HUES48 (cell line): ENCODE data around the gene GAL3ST2.
"Not testable (repeated sequence)": the region's sequence is repeated elsewhere in the genome, so short reads cannot be mapped to it uniquely, and the experiment has no call there.

Experiments used
- H3K27ac ChIP-seq: one replicate; pipeline ENCODE4 v1.7.0; 2013; ENCODE audit warnings: low read depth, low read length, inconsistent platforms
- H3K27me3 ChIP-seq: 2 replicates; pipeline ENCODE4 v1.6.1; 2013; ENCODE audit warnings: mild to moderate bottlenecking, low read length; ENCODE audit not compliant: control insufficient read depth, insufficient read depth
- H3K36me3 ChIP-seq: 2 replicates; pipeline ENCODE4 v1.6.1; 2013; ENCODE audit warnings: low read length; ENCODE audit not compliant: control insufficient read depth, insufficient read depth
- H3K4me1 ChIP-seq: 2 replicates; pipeline ENCODE4 v1.6.1; 2013; ENCODE audit warnings: mild to moderate bottlenecking, low read length; ENCODE audit not compliant: control insufficient read depth, insufficient read depth
- H3K4me3 ChIP-seq: 2 replicates; pipeline ENCODE4 v1.5.1; 2013; ENCODE audit warnings: mild to moderate bottlenecking, low read depth, low read length
- H3K9ac ChIP-seq: 2 replicates; pipeline ENCODE4 v1.6.1; 2013; ENCODE audit warnings: mild to moderate bottlenecking, low read depth, low read length, moderate library complexity
- H3K9me3 ChIP-seq: 2 replicates; pipeline ENCODE4 v1.6.1; 2013; ENCODE audit warnings: low read length; ENCODE audit not compliant: control insufficient read depth, insufficient read depth

The GAL3ST2 gene

GRCh38 chr2:241738040-241738686 lies 38.5 kb upstream of the GAL3ST2 start:
- H3K4me1 ChIP-seq = no peaks in the 10 kb centered on the region
- no peak overlapping the region for H3K27ac ChIP-seq
- H3K9ac ChIP-seq = no peak overlapping the region
- H3K4me3 ChIP-seq = no peak overlapping the region
- peaks cover 9% of the 10 kb centered on the region; the same call in 1 of the 2 replicates for H3K27me3 ChIP-seq
- no peaks in the 10 kb centered on the region for H3K9me3 ChIP-seq
- no peaks in the 10 kb centered on the region for H3K36me3 ChIP-seq

- Histone ChIP-seq H3K4me1 (no peaks in the 10 kb centered on the region), H3K4me3 (no peak overlapping the region)
Observed at GRCh38 chr2:241739177-241739576, 37.4 kb upstream of the GAL3ST2 start.

GRCh38 chr2:241739651-241740050 lies 37.0 kb upstream of the GAL3ST2 start:
- H3K9ac ChIP-seq = no peak overlapping the region
- no peaks in the 10 kb centered on the region for H3K4me1 ChIP-seq
- H3K27ac ChIP-seq = no peak overlapping the region
- no peak overlapping the region for H3K4me3 ChIP-seq
- H3K27me3 ChIP-seq = no peaks in the 10 kb centered on the region
- H3K36me3 ChIP-seq = no peaks in the 10 kb centered on the region
- H3K9me3 ChIP-seq = no peaks in the 10 kb centered on the region

More at GRCh38 chr2:241739177-241739576, 37.4 kb upstream of the GAL3ST2 start:
- no peaks in the 10 kb centered on the region for H3K9me3 ChIP-seq
- H3K27me3 ChIP-seq = no peaks in the 10 kb centered on the region
- H3K27ac ChIP-seq = no peak overlapping the region
- H3K9ac ChIP-seq = no peak overlapping the region
- no peaks in the 10 kb centered on the region for H3K36me3 ChIP-seq

GRCh38 chr2:241741016-241741415 lies 35.6 kb upstream of the GAL3ST2 start:
- Histone ChIP-seq H3K4me1 (no peaks in the 10 kb centered on the region), H3K27me3 (no peaks in the 10 kb centered on the region), H3K9me3 (no peaks in the 10 kb centered on the region), H3K9ac (no peak overlapping the region), H3K36me3 (peaks cover 6% of the 10 kb centered on the region; the same call in 1 of the 2 replicates), H3K27ac (no peak overlapping the region), H3K4me3 (no peak overlapping the region)

GRCh38 chr2:241742320-241742939 lies 34.2 kb upstream of the GAL3ST2 start:
- Histone ChIP-seq H3K9ac (no peak overlapping the region), H3K27ac (no peak overlapping the region), H3K36me3 (peaks cover 6% of the 10 kb centered on the region; the same call in 1 of the 2 replicates), H3K4me3 (no peak overlapping the region), H3K9me3 (no peaks in the 10 kb centered on the region), H3K4me1 (no peaks in the 10 kb centered on the region), H3K27me3 (no peaks in the 10 kb centered on the region)

GRCh38 chr2:241743008-241743407 lies 33.6 kb upstream of the GAL3ST2 start:
- not testable (repeated sequence) for H3K4me1 ChIP-seq, H3K9me3 ChIP-seq, H3K4me3 ChIP-seq, H3K36me3 ChIP-seq, H3K9ac ChIP-seq, H3K27me3 ChIP-seq, H3K27ac ChIP-seq

- Histone ChIP-seq H3K36me3 (peaks cover 6% of the 10 kb centered on the region; the same call in 1 of the 2 replicates), H3K9me3 (no peaks in the 10 kb centered on the region), H3K4me3 (no peak overlapping the region), H3K27me3 (no peaks in the 10 kb centered on the region), H3K9ac (no peak overlapping the region), H3K4me1 (no peaks in the 10 kb centered on the region), H3K27ac (no peak overlapping the region)
Observed at GRCh38 chr2:241743620-241744019, 33.0 kb upstream of the GAL3ST2 start.

- no peak overlapping the region for H3K4me3 ChIP-seq
- no peaks in the 10 kb centered on the region for H3K4me1 ChIP-seq
- H3K27me3 ChIP-seq = no peaks in the 10 kb centered on the region
- H3K36me3 ChIP-seq = peaks cover 6% of the 10 kb centered on the region; the same call in 1 of the 2 replicates
- no peaks in the 10 kb centered on the region for H3K9me3 ChIP-seq
- H3K9ac ChIP-seq = no peak overlapping the region
- no peak overlapping the region for H3K27ac ChIP-seq
Observed at GRCh38 chr2:241744028-241744754, 32.4 kb upstream of the GAL3ST2 start.

GRCh38 chr2:241745276-241745675 lies 31.3 kb upstream of the GAL3ST2 start:
- Histone ChIP-seq H3K9ac (no peak overlapping the region), H3K4me3 (no peak overlapping the region), H3K9me3 (no peaks in the 10 kb centered on the region), H3K27ac (no peak overlapping the region), H3K36me3 (peaks cover 6% of the 10 kb centered on the region; the same call in 1 of the 2 replicates), H3K4me1 (no peaks in the 10 kb centered on the region), H3K27me3 (no peaks in the 10 kb centered on the region)

GRCh38 chr2:241746084-241746483 lies 30.5 kb upstream of the GAL3ST2 start:
- H3K9ac ChIP-seq = no peak overlapping the region
- no peaks in the 10 kb centered on the region for H3K4me1 ChIP-seq
- no peak overlapping the region for H3K27ac ChIP-seq
- H3K27me3 ChIP-seq = no peaks in the 10 kb centered on the region
- no peak overlapping the region for H3K4me3 ChIP-seq
- H3K36me3 ChIP-seq = peaks cover 6% of the 10 kb centered on the region; the same call in 1 of the 2 replicates
- no peaks in the 10 kb centered on the region for H3K9me3 ChIP-seq
